ENCODE results near the gene CERS6. TPM values are rescaled to one million over a fixed set of nuclear protein-coding genes. Genes with fewer than 3 reads are reported as not detected.
A peak's percentile ranks its signal among the peaks of the same experiment; 100 is the strongest.

Gene CERS6
- polyA plus RNA-seq, 4 donors = 6.8 to 55.4 (median 21.9) TPM

DNA sequence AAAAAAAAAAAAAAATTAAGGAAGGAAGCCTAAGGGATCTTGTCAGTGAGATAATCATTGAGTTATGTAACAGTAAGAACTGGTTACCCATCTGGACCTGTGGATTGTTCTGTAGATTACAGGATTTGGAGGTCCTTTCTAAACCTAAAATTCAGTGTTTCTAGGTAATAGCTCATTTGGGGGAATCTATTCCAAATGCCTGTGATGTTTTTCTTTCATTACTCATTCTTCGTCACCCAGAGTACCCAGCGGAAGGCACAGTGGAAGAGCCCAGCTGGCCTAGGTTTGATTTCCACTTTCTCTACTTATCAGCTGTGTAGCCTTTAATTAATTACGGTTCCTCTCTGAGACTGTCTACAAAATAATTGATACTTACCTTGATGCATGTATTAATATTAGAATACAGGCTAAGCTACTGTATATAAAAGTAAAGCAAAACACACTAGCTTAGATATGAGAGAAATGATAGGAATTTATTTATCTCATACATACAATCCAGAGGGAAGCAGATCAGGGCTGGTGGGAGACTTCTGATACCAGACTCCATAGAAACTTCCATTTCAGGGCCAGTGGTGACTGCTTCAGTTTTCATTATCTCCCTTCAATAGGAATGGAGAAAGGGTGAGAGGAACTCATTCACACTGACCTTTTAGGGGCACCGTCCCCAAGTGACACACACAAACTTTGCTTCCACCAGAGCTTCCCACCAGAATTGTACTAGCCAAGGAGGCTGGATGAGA, 230.6 kb downstream of the CERS6 start:
- Histone ChIP-seq H3K9me3 (ENCODE audit: control insufficient read depth in 2 of 2, insufficient read depth in 1 of 2, low read depth in 1 of 2, low read length in 1 of 2) (no peaks in the 10 kb centered on the region), H3K27ac (ENCODE audit: low read depth in 1 of 3, low read length in 2 of 3) (no peak overlapping the region), H3K4me1 (ENCODE audit: control insufficient read depth in 3 of 3, insufficient read depth in 2 of 3, low read depth in 1 of 3, low read length in 2 of 3) (peaks cover 4 to 20% (median 7%) of the 10 kb centered on the region in 3 donors), H3K4me3 (ENCODE audit: low read depth in 1 of 3, low read length in 3 of 3) (no peak overlapping the region), H3K27me3 (ENCODE audit: control insufficient read depth in 3 of 3, insufficient read depth in 3 of 3, low read length in 3 of 3) (no peaks in the 10 kb centered on the region), H3K36me3 (ENCODE audit: control insufficient read depth in 3 of 3, insufficient read depth in 2 of 3, low read depth in 1 of 3, low read length in 3 of 3) (peaks cover 0 to 2% (median 0%) of the 10 kb centered on the region in 3 donors)
- FAIRE-seq (no peak), DNase-seq (no peak)
- 91 to 96% (median 95%) methylated on average over 4 of the region's 4 CpGs for WGBS, 3 donors

- H3K4me3 ChIP-seq (ENCODE audit: low read depth in 1 of 3, low read length in 3 of 3) = no peak overlapping the region
- H3K27ac ChIP-seq (ENCODE audit: low read depth in 1 of 3, low read length in 2 of 3) = no peak overlapping the region
- DNase-seq (no peak), FAIRE-seq (no peak)
- H3K27me3 ChIP-seq (ENCODE audit: control insufficient read depth in 3 of 3, insufficient read depth in 3 of 3, low read length in 3 of 3) = no peaks in the 10 kb centered on the region
- no peaks in the 10 kb centered on the region for H3K9me3 ChIP-seq (ENCODE audit: control insufficient read depth in 2 of 2, insufficient read depth in 1 of 2, low read depth in 1 of 2, low read length in 1 of 2)
- peaks cover 4 to 20% (median 7%) of the 10 kb centered on the region in 3 donors for H3K4me1 ChIP-seq (ENCODE audit: control insufficient read depth in 3 of 3, insufficient read depth in 2 of 3, low read depth in 1 of 3, low read length in 2 of 3)
- 56 to 78% (median 64%) methylated on average over 3 of the region's 3 CpGs for WGBS, 3 donors
- H3K36me3 ChIP-seq (ENCODE audit: control insufficient read depth in 3 of 3, insufficient read depth in 2 of 3, low read depth in 1 of 3, low read length in 3 of 3) = peaks cover 3 to 5% (median 3%) of the 10 kb centered on the region in 3 donors
Measured at GRCh38 chr2:168687314-168687713, 231.2 kb downstream of the CERS6 start.

- FAIRE-seq = no peak
- peak in 1 of 2 donors; percentile 48 for DNase-seq
- Histone ChIP-seq H3K27ac (ENCODE audit: low read depth in 1 of 3, low read length in 2 of 3) (no peak overlapping the region), H3K4me3 (ENCODE audit: low read depth in 1 of 3, low read length in 3 of 3) (no peak overlapping the region), H3K4me1 (ENCODE audit: control insufficient read depth in 3 of 3, insufficient read depth in 2 of 3, low read depth in 1 of 3, low read length in 2 of 3) (peaks cover 4 to 20% (median 7%) of the 10 kb centered on the region in 3 donors), H3K27me3 (ENCODE audit: control insufficient read depth in 3 of 3, insufficient read depth in 3 of 3, low read length in 3 of 3) (no peaks in the 10 kb centered on the region), H3K9me3 (ENCODE audit: control insufficient read depth in 2 of 2, insufficient read depth in 1 of 2, low read depth in 1 of 2, low read length in 1 of 2) (no peaks in the 10 kb centered on the region), H3K36me3 (ENCODE audit: control insufficient read depth in 3 of 3, insufficient read depth in 2 of 3, low read depth in 1 of 3, low read length in 3 of 3) (peaks cover 3 to 5% (median 3%) of the 10 kb centered on the region in 3 donors)
- 25 to 65% (median 54%) methylated on average over 1 of the region's 1 CpG for WGBS, 3 donors
Measured at GRCh38 chr2:168690381-168690885, 234.4 kb downstream of the CERS6 start.

GRCh38 chr2:168691221-168691620, 235.1 kb downstream of the CERS6 start:
- H3K4me1 ChIP-seq (ENCODE audit: control insufficient read depth in 3 of 3, insufficient read depth in 2 of 3, low read depth in 1 of 3, low read length in 2 of 3) = peaks cover 4 to 20% (median 7%) of the 10 kb centered on the region in 3 donors
- FAIRE-seq = no peak

GRCh38 chr2:168692132-168692744, 236.2 kb downstream of the CERS6 start:
- no peak overlapping the region for H3K27ac ChIP-seq (ENCODE audit: low read depth in 1 of 3, low read length in 2 of 3)
- H3K27me3 ChIP-seq (ENCODE audit: control insufficient read depth in 3 of 3, insufficient read depth in 3 of 3, low read length in 3 of 3) = no peaks in the 10 kb centered on the region
- H3K4me3 ChIP-seq (ENCODE audit: low read depth in 1 of 3, low read length in 3 of 3) = no peak overlapping the region
- H3K36me3 ChIP-seq (ENCODE audit: control insufficient read depth in 3 of 3, insufficient read depth in 2 of 3, low read depth in 1 of 3, low read length in 3 of 3) = peaks cover 3 to 5% (median 3%) of the 10 kb centered on the region in 3 donors
- WGBS, 3 donors = 63 to 75% (median 70%) methylated on average over 4 of the region's 4 CpGs
- no peaks in the 10 kb centered on the region for H3K9me3 ChIP-seq (ENCODE audit: control insufficient read depth in 2 of 2, insufficient read depth in 1 of 2, low read depth in 1 of 2, low read length in 1 of 2)
- DNase-seq (no peak), FAIRE-seq (no peak)
- H3K4me1 ChIP-seq (ENCODE audit: control insufficient read depth in 3 of 3, insufficient read depth in 2 of 3, low read depth in 1 of 3, low read length in 2 of 3) = peaks cover 5 to 21% (median 7%) of the 10 kb centered on the region in 3 donors

More at GRCh38 chr2:168691221-168691620, 235.1 kb downstream of the CERS6 start:
- DNase-seq = no peak
- H3K27me3 ChIP-seq (ENCODE audit: control insufficient read depth in 3 of 3, insufficient read depth in 3 of 3, low read length in 3 of 3) = no peaks in the 10 kb centered on the region
- H3K9me3 ChIP-seq (ENCODE audit: control insufficient read depth in 2 of 2, insufficient read depth in 1 of 2, low read depth in 1 of 2, low read length in 1 of 2) = no peaks in the 10 kb centered on the region
- WGBS, 3 donors = 56 to 66% (median 62%) methylated on average over 1 of the region's 1 CpG
- peaks cover 3 to 5% (median 3%) of the 10 kb centered on the region in 3 donors for H3K36me3 ChIP-seq (ENCODE audit: control insufficient read depth in 3 of 3, insufficient read depth in 2 of 3, low read depth in 1 of 3, low read length in 3 of 3)
- H3K4me3 ChIP-seq (ENCODE audit: low read depth in 1 of 3, low read length in 3 of 3) = no peak overlapping the region
- no peak overlapping the region for H3K27ac ChIP-seq (ENCODE audit: low read depth in 1 of 3, low read length in 2 of 3)

DNA sequence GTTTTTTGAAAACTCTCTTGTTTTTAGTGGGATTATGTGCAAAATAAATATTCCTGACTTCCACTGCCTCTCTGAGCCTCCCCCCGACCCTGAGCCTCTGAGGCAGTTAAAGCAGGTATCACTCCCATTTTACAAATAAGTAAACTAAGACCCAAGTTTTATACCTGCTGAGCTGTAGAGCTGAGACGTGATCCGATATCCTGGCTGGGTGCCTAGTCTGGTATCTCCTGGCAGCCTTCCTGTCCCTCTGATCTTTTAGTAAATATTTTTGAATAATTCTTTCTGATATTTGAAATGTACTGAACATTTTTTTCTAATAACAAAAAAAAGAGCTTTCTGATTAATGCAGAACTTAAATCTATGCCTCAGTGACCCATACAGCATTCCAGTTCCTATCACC, 238.1 kb downstream of the CERS6 start:
- no peak for FAIRE-seq
- no peaks in the 10 kb centered on the region for H3K9me3 ChIP-seq (ENCODE audit: control insufficient read depth in 2 of 2, insufficient read depth in 1 of 2, low read depth in 1 of 2, low read length in 1 of 2)
- no peaks in the 10 kb centered on the region for H3K27me3 ChIP-seq (ENCODE audit: control insufficient read depth in 3 of 3, insufficient read depth in 3 of 3, low read length in 3 of 3)
- no peak overlapping the region for H3K4me3 ChIP-seq (ENCODE audit: low read depth in 1 of 3, low read length in 3 of 3)
- peaks cover 3 to 11% (median 3%) of the 10 kb centered on the region in 3 donors for H3K36me3 ChIP-seq (ENCODE audit: control insufficient read depth in 3 of 3, insufficient read depth in 2 of 3, low read depth in 1 of 3, low read length in 3 of 3)
- DNase-seq = no peak
- no peak overlapping the region for H3K27ac ChIP-seq (ENCODE audit: low read depth in 1 of 3, low read length in 2 of 3)
- peaks cover 6 to 24% (median 11%) of the 10 kb centered on the region in 3 donors for H3K4me1 ChIP-seq (ENCODE audit: control insufficient read depth in 3 of 3, insufficient read depth in 2 of 3, low read depth in 1 of 3, low read length in 2 of 3)
- WGBS, 3 donors = 23 to 57% (median 25%) methylated on average over 3 of the region's 3 CpGs

- FAIRE-seq (no peak), DNase-seq (peak in 1 of 2 donors; percentile 59)
- H3K27ac ChIP-seq (ENCODE audit: low read depth in 1 of 3, low read length in 2 of 3) = no peak overlapping the region
Measured at GRCh38 chr2:168694866-168695265, 238.8 kb downstream of the CERS6 start.

GRCh38 chr2:168697668-168698121, 241.6 kb downstream of the CERS6 start:
- WGBS, 3 donors = 31 to 78% (median 53%) methylated on average over 3 of the region's 3 CpGs
- Histone ChIP-seq H3K9me3 (ENCODE audit: control insufficient read depth in 2 of 2, insufficient read depth in 1 of 2, low read depth in 1 of 2, low read length in 1 of 2) (no peaks in the 10 kb centered on the region), H3K4me1 (ENCODE audit: control insufficient read depth in 3 of 3, insufficient read depth in 2 of 3, low read depth in 1 of 3, low read length in 2 of 3) (peaks cover 2 to 31% (median 6%) of the 10 kb centered on the region in 3 donors), H3K4me3 (ENCODE audit: low read depth in 1 of 3, low read length in 3 of 3) (no peak overlapping the region), H3K36me3 (ENCODE audit: control insufficient read depth in 3 of 3, insufficient read depth in 2 of 3, low read depth in 1 of 3, low read length in 3 of 3) (peaks cover 0 to 9% (median 0%) of the 10 kb centered on the region in 3 donors), H3K27me3 (ENCODE audit: control insufficient read depth in 3 of 3, insufficient read depth in 3 of 3, low read length in 3 of 3) (no peaks in the 10 kb centered on the region), H3K27ac (ENCODE audit: low read depth in 1 of 3, low read length in 2 of 3) (peak overlapping the region; percentile 14 to 43 (median 29))
- peak; percentile 78 for DNase-seq
- no peak for FAIRE-seq

More at GRCh38 chr2:168694866-168695265, 238.8 kb downstream of the CERS6 start:
- no peaks in the 10 kb centered on the region for H3K27me3 ChIP-seq (ENCODE audit: control insufficient read depth in 3 of 3, insufficient read depth in 3 of 3, low read length in 3 of 3)
- H3K36me3 ChIP-seq (ENCODE audit: control insufficient read depth in 3 of 3, insufficient read depth in 2 of 3, low read depth in 1 of 3, low read length in 3 of 3) = peaks cover 3 to 11% (median 3%) of the 10 kb centered on the region in 3 donors
- peaks cover 2 to 22% (median 9%) of the 10 kb centered on the region in 3 donors for H3K4me1 ChIP-seq (ENCODE audit: control insufficient read depth in 3 of 3, insufficient read depth in 2 of 3, low read depth in 1 of 3, low read length in 2 of 3)
- WGBS, 3 donors = 19 to 71% (median 39%) methylated on average over 6 of the region's 6 CpGs
- H3K9me3 ChIP-seq (ENCODE audit: control insufficient read depth in 2 of 2, insufficient read depth in 1 of 2, low read depth in 1 of 2, low read length in 1 of 2) = no peaks in the 10 kb centered on the region
- no peak overlapping the region for H3K4me3 ChIP-seq (ENCODE audit: low read depth in 1 of 3, low read length in 3 of 3)
